Measurements from ENCODE around the gene ZXDB.
"Not testable (repeated sequence)": the region's sequence is repeated elsewhere in the genome, so short reads cannot be mapped to it uniquely, and the experiment has no call there.

Gene ZXDB

DNA sequence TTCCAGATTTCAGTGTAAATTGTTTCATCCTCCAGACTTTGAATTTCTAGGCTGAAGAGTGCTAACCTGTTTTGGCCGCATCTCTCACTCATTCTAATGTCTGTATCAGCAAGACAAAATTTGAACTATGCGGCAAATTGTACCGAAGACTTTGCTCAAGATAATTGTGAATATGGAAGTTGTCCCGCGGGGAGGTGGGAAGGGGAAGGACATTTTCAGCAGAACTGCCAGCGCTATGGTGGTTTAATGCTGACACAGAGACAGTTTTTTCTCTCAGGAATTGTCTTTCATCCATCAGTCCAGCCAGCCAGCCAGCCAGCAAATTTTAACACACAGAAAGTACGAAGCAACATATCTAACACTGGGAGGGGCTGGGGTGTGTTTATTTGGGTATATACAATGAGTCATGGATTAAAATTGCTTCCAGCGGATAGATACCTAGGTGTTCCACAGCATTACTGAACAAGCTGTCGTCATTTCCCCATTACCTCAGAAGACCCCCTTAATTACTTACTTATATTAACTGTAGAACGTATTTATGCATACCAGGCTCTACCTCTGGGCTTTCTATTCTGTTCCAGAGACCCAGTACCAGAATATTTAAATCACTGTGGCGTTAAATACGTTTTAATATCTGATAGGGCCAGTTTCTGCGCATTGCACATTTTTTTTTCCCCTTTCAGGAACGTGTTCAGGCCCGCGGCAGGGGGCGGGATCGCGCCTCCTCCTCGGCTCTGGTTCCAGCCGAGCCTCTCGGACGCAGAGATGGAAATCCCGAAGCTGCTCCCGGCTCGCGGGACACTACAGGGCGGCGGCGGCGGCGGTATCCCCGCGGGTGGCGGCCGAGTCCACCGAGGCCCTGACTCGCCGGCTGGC lies at the start of gene ZXDB:
TSS of gene ZXDB (plus strand) at position 728 of the 876 bp plus-strand sequence. CDS start at position 766, 38 bp downstream.
- DNase-seq: peak; percentile 34

DNA sequence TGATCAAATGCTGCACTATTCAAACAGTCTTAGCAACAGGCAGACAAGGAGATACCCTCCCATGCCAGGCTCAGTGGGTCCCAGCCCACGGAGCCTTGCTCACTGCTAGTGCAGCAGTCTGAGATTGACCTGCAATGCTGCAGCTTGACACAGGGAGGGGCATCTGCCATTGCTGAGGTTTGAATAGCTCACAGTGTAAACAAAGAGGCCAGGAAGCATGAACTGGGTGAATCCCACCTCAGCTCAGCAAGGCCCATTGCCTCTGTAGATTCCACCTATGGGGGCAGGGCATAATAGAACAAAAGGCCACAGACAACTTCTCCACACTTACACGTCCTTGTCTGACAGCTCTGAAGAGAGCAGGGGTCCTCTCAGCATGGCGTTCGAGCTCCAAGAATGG lies 26.6 kb upstream of the ZXDB start:
- no peak for DNase-seq

DNA sequence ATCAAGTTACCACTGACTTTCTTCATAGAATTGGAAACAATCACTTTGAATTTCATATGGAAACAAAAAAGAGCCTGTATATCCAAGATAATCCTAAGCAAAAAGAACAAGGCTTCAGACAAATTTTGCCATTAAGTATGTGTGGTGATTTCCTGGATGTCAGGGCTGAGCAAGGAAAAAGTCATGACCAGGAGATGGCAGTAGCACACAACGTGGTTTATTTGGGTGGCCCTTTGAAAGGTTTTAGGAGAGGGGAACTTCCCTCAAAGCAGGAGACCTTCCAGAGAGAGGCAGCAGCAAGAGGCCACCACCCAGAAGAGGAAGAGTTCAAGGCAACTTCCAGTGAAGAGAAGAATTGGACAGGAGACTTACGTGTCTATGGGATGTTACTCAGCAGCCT lies 18.1 kb upstream of the ZXDB start:
- DNase-seq: no peak

DNA sequence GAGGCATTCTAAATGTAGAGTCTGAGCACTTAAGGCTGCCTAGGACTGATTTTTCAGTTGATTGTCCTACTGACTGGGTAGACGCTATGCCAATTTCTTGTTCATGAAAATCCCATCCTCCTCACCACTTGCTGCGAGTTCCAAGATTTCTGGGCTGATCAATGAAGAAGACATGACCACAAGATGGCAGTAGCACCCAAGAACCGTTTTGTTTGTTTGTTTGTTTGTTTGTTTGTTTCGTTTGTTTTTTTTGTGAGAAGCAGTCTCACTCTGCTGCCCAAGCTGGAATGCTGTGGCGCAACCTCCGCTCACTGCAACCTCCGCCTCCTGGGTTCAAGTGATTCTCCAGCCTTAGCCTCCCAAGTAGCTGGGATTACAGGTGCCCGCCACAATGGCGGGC lies 8.9 kb upstream of the ZXDB start:
- not testable (repeated sequence) for DNase-seq

DNA sequence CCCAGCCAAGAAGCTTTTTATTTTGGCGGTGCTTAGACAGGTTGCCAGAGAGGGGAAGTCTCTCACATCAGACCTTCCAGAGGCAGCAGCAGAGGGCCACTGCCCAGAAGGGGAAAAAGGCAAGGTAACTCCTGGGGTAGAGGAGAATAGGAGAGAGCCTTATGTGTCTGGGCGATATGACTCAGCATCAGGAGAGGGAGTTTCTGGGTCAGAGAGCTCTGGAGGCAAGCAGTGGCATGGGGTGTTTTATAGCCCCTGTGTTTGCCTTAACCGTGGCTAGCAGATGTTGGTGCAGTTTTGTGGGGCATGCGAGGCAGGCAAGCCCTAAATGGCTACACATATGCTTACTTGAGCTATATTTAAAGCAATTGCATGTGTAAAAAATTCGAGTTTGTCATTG lies 8.3 kb upstream of the ZXDB start:
- no peak for DNase-seq

DNA sequence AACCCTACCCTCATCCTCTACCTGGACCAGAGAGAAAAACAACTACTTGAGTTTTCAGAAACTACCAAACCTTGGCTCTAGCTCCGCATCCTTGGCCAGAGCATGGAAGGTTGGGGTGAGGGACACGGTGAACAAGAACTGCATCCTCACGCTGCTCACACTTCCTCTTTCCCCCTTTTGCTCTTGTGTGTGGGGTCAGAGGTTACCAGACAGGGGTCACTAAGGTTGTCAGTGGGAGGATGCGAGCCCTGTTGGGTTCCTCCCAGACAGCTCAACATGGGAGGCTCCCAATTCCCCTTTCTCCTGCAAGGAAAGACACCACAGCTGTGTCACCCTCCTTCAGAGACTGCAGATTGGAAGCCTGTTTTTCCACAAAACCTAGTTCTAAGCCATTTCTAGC lies 5.5 kb upstream of the ZXDB start:
- no peak for DNase-seq

DNA sequence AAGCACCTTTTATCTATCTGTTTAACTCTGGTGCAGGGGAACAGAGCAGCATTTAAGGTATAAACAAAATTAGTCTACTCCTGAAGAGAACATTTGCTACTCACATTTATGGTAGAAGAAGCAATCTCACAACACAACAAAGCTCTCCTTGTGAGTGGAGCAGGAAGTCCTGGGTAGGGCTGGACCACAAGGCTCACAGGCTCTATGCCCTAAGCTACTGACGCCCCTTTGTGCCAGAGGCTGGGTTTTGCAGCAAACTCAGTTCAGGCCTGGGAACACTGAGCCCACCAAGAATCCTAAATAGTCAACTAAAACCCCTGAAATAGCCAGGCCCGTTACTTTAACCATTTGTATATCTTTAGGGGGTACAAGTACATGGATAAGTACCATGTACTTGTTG lies 4.7 kb upstream of the ZXDB start:
- no peak for DNase-seq

DNA sequence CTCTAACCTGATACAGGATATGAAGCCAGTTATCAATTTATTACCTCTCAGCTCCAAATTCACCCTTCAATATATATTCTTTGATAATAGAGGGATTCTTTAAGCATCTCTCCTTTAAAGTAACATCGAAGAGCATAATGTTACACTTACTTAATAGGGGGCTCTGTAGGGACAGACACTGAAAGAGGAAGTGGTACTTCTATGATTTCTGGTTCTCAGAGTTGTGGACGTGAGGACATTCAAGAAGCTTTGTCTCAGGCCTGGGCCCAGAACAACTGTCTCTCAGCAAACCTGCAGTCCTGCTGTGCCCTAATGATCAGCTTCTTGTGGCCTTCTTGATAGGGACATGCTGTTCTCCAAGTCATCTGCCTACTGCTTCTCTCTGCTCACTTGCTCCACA lies 4.2 kb upstream of the ZXDB start:
- DNase-seq: no peak

DNA sequence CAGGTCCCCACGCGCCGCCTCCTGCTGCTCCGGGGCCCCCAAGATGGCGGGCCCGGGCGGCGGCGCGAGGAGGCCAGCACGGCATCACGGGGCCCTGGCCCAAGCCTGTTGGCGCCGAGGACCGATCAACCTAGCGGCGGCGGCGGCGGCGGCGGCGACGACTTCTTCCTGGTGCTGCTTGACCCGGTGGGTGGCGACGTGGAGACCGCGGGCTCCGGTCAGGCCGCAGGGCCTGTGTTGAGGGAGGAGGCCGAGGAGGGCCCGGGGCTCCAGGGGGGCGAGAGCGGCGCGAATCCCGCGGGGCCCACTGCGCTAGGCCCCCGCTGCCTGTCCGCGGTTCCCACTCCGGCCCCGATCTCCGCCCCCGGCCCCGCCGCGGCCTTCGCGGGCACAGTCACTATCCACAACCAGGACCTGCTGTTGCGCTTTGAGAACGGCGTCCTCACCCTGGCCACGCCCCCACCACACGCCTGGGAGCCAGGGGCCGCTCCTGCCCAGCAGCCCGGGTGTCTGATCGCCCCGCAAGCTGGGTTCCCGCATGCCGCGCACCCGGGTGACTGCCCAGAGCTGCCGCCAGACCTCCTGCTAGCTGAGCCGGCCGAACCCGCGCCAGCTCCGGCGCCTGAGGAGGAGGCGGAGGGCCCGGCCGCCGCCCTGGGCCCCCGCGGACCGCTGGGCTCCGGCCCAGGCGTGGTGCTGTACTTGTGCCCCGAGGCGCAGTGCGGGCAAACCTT lies 516 bp downstream of the ZXDB start:
- DNase-seq: not testable (repeated sequence)

DNA sequence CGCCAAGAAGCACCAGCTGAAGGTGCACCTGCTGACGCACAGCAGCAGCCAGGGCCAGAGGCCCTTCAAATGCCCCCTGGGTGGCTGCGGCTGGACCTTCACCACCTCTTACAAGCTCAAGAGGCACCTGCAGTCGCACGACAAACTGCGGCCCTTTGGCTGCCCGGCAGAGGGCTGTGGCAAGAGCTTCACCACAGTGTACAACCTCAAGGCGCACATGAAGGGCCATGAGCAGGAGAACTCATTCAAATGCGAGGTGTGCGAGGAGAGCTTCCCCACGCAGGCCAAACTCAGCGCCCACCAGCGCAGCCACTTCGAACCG lies 1.0 kb downstream of the ZXDB start:
- not testable (repeated sequence) for DNase-seq

DNA sequence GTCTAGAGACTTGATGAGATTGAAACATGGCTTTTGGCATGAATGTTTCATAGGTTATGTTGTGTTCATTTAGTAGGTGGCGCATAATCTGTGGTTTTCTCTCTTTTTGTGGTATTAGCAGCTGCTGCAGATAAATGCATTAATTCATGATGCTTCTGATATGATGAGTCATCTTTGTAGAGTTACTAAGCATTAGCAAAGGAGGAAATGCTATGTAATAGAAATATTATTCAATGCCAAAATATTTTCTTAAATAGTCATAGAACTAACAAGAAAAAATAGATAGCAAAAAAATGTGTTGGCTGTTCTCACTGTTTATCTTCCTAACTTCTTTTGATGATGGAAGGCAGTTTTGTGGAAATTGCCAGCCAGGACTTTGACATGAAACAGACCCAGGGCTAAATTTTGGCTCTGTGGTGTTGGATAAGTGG lies 3.6 kb downstream of the ZXDB start:
- DNase-seq: no peak

DNA sequence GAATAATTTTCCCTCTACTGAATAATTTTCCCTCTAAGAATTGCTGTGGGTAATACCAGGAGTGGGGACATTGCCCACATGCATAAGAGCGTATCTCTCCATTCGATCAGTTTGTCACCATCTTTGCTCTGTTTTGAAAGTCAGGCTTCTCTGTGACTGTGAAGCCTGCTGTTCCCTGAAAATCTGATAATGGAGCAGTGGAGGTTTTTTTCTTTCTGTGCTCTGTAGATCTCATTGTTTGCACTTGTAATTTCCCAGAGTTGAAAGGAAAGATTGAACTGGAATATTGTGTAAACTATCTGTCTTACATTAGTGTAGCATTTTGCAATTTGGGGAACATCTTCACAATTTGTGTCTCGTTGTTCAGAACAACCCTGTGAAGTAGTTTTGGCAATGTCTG lies 4.3 kb downstream of the ZXDB start:
- no peak for DNase-seq

DNA sequence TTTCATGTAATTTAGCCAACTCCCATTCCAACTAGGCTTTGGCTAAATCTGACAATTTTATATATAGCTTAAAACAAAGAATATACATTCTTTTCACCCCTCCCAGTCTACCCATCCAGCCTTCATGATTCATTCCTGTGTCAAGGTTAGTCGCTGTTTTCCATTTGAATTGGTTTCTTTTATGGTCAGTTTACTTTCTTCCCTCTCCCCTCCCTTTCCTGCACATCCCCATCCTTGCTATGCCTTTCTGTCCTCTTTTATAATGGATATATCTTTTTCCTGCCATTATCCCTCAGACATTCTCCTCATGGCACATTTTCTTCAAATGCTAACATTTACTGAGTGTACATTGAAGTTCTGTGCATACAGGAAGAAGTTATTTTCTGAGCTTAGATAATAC lies 4.7 kb downstream of the ZXDB start:
- no peak for DNase-seq

DNA sequence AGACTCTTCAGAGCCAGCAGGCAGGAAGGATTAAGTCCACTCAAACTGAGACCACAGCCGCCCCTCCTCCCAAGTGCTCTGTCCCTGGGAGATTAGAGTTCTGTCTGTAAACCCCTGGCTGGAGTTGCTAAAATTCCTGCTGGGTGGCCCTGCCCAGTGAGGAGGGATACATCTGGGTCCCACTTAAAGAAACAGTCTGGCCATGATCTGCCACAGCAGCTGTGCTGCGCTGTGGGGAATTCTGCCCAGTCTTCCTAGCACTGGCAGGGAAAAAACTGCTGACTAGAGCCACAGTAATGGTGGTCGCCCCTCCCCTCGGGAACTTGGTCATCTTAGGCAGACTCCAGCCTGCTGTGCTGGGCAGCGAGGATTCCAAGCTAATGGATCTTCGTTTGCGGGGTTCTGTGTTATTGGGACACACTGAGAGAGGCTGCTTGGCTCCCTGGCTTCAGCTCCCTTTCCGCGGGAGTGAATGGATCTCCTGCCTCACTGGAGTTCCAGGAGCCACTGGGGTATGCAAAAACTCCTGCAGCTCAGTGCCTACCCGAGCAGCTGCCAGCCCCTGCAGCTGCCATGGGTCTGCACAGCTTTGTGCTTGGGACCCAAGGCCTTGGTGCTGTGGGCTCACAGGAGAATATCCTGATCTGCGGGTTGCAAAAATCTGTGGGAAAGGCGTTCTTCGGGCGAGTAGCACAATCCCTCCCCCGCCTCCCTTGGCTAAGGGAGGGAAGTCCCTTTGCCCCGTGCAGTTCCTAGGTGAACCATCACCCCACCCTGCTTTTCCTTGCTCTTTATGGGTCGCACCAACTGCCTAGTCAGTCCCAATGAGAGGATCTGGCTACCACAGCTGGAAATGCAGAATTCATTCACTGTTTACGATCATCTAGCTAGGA lies 15.7 kb downstream of the ZXDB start:
- DNase-seq: no peak

DNA sequence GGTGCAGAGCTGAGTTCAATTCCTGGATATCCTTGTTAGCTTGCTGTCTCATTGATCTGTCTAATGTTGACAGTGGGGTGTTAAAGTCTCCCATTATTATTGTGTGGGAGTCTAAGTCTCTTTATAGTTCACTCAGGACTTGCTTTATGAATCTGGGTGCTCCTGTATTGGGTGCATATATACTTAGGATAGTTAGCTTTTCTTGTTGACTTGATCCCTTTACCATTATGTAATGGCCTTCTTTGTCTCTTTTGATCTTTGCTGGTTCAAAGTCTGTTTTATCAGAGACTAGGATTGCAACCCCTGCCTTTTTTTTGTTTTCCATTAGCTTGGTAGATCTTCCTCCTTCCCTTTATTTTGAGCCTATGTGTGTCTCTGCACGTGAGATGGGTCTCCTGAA lies 21.5 kb downstream of the ZXDB start:
- DNase-seq: not testable (repeated sequence)

DNA sequence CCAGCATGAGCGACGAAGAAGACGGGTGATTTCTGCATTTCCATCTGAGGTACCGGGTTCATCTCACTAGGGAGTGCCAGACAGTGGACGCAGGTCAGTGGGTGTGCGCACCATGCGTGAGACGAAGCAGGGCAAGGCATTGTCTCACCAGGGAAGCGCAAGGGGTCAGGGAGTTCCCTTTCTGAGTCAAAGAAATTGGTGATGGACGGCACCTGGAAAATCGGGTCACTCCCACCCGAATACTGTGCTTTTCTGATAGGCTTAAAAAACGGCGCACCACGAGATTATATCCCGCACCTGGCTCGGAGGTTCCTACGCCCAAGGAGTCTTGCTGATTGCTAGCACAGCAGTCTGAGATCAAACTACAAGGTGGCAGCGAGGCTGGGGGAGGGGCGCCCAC lies 37.6 kb downstream of the ZXDB start:
- DNase-seq: not testable (repeated sequence)

DNA sequence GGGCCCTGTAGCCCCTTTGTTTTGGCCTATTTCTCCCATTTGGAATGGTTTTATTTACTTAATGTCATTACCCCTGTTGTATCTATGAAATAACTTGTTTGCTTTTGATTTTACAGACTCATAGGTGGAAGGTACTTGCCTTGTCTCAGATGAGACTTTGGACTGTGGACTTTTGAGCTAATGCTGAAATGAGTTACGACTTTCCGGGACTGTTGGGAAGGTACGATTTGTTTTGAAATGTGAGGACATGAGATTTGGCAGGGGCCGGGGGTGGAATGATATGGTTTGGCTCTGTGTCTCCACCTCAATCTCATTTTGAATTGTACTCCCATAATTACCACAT lies 48.8 kb downstream of the ZXDB start:
- DNase-seq: no peak

DNA sequence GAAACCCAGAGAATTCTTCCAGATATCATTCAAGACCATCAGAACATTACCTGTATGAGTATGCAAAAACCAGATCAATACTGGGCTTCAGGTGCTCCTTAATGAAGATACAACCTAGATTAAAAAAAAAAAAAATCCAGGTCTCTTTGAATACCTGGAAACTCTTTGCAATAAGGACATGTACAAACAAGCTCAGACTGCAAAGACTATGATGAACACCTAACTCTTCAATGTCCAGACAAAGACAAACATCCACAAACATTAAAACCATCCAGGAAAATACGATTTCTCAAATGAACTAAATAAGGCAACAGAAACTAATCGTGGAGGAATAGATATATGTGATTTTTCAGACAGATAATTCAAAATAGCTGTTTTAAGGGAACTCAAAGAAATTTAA lies 49.5 kb downstream of the ZXDB start:
- DNase-seq: no peak

DNA sequence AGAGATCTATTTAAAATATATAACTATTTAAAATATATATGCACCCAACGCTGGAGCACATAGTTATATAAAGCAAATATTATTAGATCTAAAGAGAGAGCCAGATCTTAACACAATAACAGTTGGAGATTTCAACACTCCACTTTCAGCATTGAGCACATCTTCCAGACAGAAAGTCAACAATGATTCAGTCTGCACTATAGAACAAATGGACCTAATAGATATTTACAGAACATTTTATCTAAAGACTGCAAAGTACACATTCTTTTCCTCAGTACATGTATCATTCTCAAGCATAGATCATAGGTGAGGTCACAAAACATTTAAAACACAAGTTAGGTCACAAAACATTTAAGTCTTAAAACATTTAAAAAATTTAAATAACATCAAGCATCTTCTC lies 51.9 kb downstream of the ZXDB start:
- DNase-seq: no peak

DNA sequence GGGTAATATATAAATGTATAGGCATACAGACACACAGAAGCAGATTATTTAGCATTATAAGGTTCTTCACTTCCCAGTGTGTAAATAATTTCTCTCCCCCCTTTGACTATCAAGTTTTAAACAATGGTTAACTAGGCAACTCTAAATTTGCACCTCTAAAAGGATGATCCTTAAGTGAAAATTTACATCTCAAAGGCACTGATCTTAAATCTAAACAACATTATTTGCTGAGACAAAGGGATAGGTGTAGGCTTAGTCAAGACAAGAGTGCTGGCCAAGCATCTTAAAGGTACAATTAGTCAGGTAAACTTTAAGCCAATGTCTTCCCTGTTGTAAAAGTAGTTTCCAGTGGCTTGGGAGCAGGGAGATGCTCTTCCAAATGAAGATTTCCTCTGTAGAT lies 55.2 kb downstream of the ZXDB start:
- no peak for DNase-seq
